PC-9 (cell line): Measurements from ENCODE around the gene PLXDC2. TPM values are rescaled to one million over a fixed set of nuclear protein-coding genes. Genes with fewer than 3 reads are reported as not detected.

Experiments
- BruUV-seq: library from RNA; stranded (reverse); fragments of 400-500 nt; replicated peaks from 2 replicates; lab custom pipeline; 2021; lab: Mats Ljungman, UMichigan
- CTCF ChIA-PET: fragments of 300-600 bp; sonication (Branson Sonifier 250); formaldehyde crosslinking; loops from one replicate; lab custom pipeline; 2022; ENCODE audit warnings: antibody characterized with exemption; lab: Charles Lee
- POLR2A ChIA-PET: fragments of 300-600 bp; sonication (Branson Sonifier 250); formaldehyde crosslinking; loops from one replicate; lab custom pipeline; 2022; ENCODE audit warnings: antibody characterized with exemption; ENCODE audit not compliant: unreplicated experiment; lab: Charles Lee
- DNase-seq, 2 experiments: peaks; one replicate each; pipeline versions ENCODE4 v3.0.0 to v3.0.0-alpha.2; 2015 to 2022; ENCODE audit warnings: mixed read lengths in 1 of 2
- H2AFZ ChIP-seq: fragments of 200-600 bp; sonication (generic); 2 replicates; pipeline ENCODE4 v1.8.1; 2017; ENCODE audit warnings: antibody characterized with exemption
- H3F3A ChIP-seq: fragments of 200-600 bp; sonication (generic); 2 replicates; pipeline ENCODE4 v1.8.1; 2017; ENCODE audit warnings: antibody characterized with exemption, mild to moderate bottlenecking, low read depth; ENCODE audit not compliant: insufficient read depth
- H3K27ac ChIP-seq: fragments of 200-600 bp; sonication (generic); 2 replicates; pipeline ENCODE4 v1.6.1; 2016; ENCODE audit warnings: mixed run types
- H3K27me3 ChIP-seq: fragments of 200-600 bp; sonication (generic); 2 replicates; pipeline ENCODE4 v1.6.1; 2016; ENCODE audit warnings: low read depth, mixed run types; ENCODE audit not compliant: insufficient read depth
- H3K36me3 ChIP-seq: fragments of 200-600 bp; sonication (generic); 2 replicates; pipeline ENCODE4 v1.6.1; 2016; ENCODE audit warnings: low read depth, mixed run types
- H3K4me1 ChIP-seq: fragments of 200-600 bp; sonication (generic); replicated peaks from 2 replicates; pipeline ENCODE4 v1.6.1; 2016; ENCODE audit warnings: mixed run types; ENCODE audit not compliant: insufficient read depth
- H3K4me2 ChIP-seq: fragments of 200-600 bp; sonication (generic); 2 replicates; pipeline ENCODE4 v1.6.1; 2017; ENCODE audit warnings: mixed run types
- H3K4me3 ChIP-seq: fragments of 200-600 bp; sonication (generic); 2 replicates; pipeline ENCODE4 v1.6.1; 2016; ENCODE audit warnings: mixed run types
- H3K79me2 ChIP-seq: fragments of 200-600 bp; sonication (generic); 2 replicates; pipeline ENCODE4 v1.6.1; 2017; ENCODE audit warnings: low read depth, mixed run types
- H3K9me2 ChIP-seq: fragments of 200-600 bp; sonication (generic); 2 replicates; pipeline ENCODE4 v1.8.1; 2017; ENCODE audit warnings: mild to moderate bottlenecking; ENCODE audit not compliant: insufficient read depth
- H3K9me3 ChIP-seq: fragments of 200-600 bp; sonication (generic); 2 replicates; pipeline ENCODE4 v1.8.1; 2016; ENCODE audit warnings: low read depth; ENCODE audit not compliant: insufficient read depth
- H4K20me1 ChIP-seq: fragments of 200-600 bp; sonication (generic); 2 replicates; pipeline ENCODE4 v1.8.1; 2017; ENCODE audit not compliant: insufficient read depth
- EZH2 ChIP-seq: fragments of 200-600 bp; sonication (generic); IDR thresholded peaks from 2 replicates; pipeline ENCODE4 v1.8.0; 2017; ENCODE audit warnings: antibody characterized with exemption, low read depth
- intact Hi-C: fragments of 100-400 bp; cut with micrococcal nuclease; formaldehyde crosslinking; loops from one replicate; pipeline ENCODE4 v1.10.0; 2022; ENCODE audit not compliant: unreplicated experiment
- total RNA-seq: library from RNA; stranded (reverse); gene quantifications from 2 replicates; pipeline ENCODE4 v1.2.3, GENCODE V29; 2021
- TF ChIP-seq, protein P1 (sequence below): fragments of 200-600 bp; sonication (generic); conservative IDR thresholded peaks from 2 replicates; pipeline ENCODE4 v1.6.1; 2017; ENCODE audit warnings: mixed run types, antibody characterized with exemption, mild to moderate bottlenecking, moderate library complexity

The PLXDC2 gene
- total RNA-seq, 1 experiment from 2014 or later: not detected

DNA sequence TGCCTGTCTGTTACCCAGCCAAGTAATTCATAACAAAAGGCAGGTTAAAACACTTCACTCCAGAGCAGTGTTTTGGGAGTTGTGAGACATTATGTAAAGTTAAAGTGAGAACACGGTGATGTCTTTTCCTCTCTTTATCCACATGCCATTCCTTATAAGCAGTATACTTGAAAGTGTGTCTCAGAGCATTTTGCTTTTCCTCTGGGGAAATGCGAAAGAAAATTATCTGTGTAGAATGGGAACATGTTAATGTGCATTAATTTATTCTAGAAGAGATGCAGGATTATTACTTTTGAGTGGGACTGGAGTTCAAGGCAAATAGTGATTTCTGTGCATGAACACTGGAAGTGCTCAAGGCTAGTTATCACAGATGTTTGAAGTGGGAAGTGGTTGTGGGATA lies 170.4 kb downstream of the PLXDC2 start:
- no peaks in the 10 kb centered on the region for H3K9me3 ChIP-seq
- intact Hi-C loops: no loop called here
- no peak overlapping the region for H3K4me3 ChIP-seq
- no peaks in the 10 kb centered on the region for H3K36me3 ChIP-seq
- ChIA-PET CTCF (no interaction called here), POLR2A (no interaction called here)
- H3K4me1 ChIP-seq: no peaks in the 10 kb centered on the region
- H3K27me3 ChIP-seq: no peaks in the 10 kb centered on the region
- no peak overlapping the region for H3K27ac ChIP-seq
- H2AFZ ChIP-seq: no peak overlapping the region
- no peaks in the 10 kb centered on the region for H3K9me2 ChIP-seq
- BruUV-seq: no TSS peak
- TF ChIP-seq EZH2: no peak
- TF ChIP-seq, protein P1, sequence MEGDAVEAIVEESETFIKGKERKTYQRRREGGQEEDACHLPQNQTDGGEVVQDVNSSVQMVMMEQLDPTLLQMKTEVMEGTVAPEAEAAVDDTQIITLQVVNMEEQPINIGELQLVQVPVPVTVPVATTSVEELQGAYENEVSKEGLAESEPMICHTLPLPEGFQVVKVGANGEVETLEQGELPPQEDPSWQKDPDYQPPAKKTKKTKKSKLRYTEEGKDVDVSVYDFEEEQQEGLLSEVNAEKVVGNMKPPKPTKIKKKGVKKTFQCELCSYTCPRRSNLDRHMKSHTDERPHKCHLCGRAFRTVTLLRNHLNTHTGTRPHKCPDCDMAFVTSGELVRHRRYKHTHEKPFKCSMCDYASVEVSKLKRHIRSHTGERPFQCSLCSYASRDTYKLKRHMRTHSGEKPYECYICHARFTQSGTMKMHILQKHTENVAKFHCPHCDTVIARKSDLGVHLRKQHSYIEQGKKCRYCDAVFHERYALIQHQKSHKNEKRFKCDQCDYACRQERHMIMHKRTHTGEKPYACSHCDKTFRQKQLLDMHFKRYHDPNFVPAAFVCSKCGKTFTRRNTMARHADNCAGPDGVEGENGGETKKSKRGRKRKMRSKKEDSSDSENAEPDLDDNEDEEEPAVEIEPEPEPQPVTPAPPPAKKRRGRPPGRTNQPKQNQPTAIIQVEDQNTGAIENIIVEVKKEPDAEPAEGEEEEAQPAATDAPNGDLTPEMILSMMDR: no peak
- no peaks in the 10 kb centered on the region for H4K20me1 ChIP-seq
- no peaks in the 10 kb centered on the region for H3F3A ChIP-seq
- no peaks in the 10 kb centered on the region for H3K79me2 ChIP-seq
- no peak overlapping the region for H3K4me2 ChIP-seq
- DNase-seq: no peak

DNA sequence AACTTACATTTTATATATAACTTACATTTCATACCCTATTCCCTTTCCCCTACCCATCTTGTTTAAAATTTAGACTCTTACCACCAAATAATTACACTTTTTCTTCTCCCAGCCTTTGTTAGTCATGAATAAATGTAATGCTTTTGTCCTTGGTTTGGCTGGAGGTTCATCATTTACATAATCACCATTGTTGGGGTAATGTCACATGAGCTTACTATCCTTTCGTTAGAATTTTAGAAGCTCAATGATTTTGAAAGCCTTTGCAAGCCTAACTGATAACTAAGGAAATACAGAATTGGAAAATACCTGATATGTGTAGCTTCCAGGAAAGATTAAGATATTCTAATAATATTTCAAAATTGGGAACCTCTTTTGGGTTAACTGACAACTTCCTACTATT lies 171.7 kb downstream of the PLXDC2 start:
- Histone ChIP-seq H3K27ac (no peak overlapping the region), H3K4me2 (no peak overlapping the region), H3K4me1 (no peaks in the 10 kb centered on the region), H3K9me3 (no peaks in the 10 kb centered on the region), H3K36me3 (no peaks in the 10 kb centered on the region), H3K4me3 (no peak overlapping the region), H2AFZ (no peak overlapping the region), H3K9me2 (no peaks in the 10 kb centered on the region), H4K20me1 (no peaks in the 10 kb centered on the region), H3F3A (no peaks in the 10 kb centered on the region), H3K27me3 (no peaks in the 10 kb centered on the region), H3K79me2 (no peaks in the 10 kb centered on the region)
- CTCF ChIA-PET: no interaction called here
- no peak for DNase-seq
- POLR2A ChIA-PET: no interaction called here
- intact Hi-C loops: no loop called here
- BruUV-seq: no TSS peak
- TF ChIP-seq, protein P1: no peak
- TF ChIP-seq EZH2: no peak

DNA sequence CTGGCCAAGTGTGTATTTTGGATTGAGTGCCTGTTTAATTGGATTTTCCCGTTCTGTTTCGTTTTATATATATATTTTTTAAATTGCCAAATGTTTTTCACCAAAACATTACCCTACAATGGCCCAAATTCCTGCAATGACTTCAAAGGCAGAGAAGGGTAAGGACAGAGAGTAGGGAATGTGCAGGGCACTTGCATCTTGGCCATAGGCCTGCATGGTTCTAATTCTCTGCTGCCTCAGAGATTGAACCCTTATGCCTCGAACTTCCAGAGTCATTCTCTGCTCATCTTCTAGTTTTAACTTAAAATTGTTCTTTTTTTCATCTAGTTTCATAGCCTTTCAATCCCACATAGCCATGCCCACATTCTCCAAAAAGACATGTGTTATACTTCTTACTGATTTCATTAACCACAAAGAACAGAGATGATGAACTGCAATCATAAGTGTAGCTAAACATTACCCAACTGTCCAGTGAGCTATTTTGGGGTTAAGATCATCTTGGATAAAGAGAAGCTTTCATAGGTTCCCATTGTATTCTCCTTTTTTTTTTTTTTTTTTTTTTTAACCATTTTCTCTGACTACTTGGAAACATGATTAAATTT lies 177.6 kb downstream of the PLXDC2 start:
- no peaks in the 10 kb centered on the region for H3K9me3 ChIP-seq
- H3K27ac ChIP-seq: no peak overlapping the region
- no peak overlapping the region for H3K4me3 ChIP-seq
- no peak overlapping the region for H2AFZ ChIP-seq
- H4K20me1 ChIP-seq: no peaks in the 10 kb centered on the region
- no peak for TF ChIP-seq EZH2
- TF ChIP-seq, protein P1: no peak
- ChIA-PET POLR2A (no interaction called here), CTCF (no interaction called here)
- no peaks in the 10 kb centered on the region for H3K36me3 ChIP-seq
- H3K4me1 ChIP-seq: no peaks in the 10 kb centered on the region
- no TSS peak for BruUV-seq
- intact Hi-C loops: no loop called here
- H3K79me2 ChIP-seq: no peaks in the 10 kb centered on the region
- no peak for DNase-seq
- H3K27me3 ChIP-seq: no peaks in the 10 kb centered on the region
- no peaks in the 10 kb centered on the region for H3F3A ChIP-seq
- H3K9me2 ChIP-seq: no peaks in the 10 kb centered on the region
- no peak overlapping the region for H3K4me2 ChIP-seq
